ENCODE results near the gene CRISPLD2.

Gene CRISPLD2

DNA sequence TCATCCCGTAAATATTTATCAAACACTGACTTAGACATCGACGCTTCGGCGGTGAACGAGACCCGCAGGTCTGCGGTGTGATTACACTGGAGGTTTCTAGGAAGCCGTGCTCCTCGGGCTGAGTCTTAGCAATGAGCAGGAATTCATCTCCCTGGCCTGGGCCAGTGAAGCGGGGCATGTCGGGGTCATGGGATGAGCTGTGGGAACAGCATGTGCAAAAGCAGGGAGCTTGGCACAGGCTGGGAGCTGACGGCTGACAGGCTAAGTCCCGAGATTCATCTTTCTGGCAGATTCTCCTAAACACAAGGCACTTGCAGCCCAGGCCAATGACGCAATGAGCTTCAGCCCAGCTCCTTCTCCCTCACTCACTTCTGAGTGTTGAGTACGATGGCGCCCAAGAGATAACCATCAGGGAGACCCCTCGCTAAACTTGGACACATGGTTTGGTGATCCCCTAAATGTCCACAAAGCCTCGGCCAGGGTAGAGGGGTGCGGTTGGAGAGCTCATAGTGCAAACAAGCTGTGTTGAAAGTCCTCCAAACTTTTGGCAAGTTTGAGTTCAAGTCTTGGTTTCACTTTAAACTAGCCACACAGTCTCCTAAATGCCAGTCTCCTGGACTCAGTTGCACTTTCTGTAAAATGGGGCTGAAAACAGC, 12.8 kb downstream of the CRISPLD2 start:
- H3K27me3 ChIP-seq, result no peaks in the 10 kb centered on the region
- intact Hi-C loops (cut with DNase I; ENCODE audit: low total_unique reads), result no loop called here
- peak; percentile 96 to 97 for DNase-seq

DNA sequence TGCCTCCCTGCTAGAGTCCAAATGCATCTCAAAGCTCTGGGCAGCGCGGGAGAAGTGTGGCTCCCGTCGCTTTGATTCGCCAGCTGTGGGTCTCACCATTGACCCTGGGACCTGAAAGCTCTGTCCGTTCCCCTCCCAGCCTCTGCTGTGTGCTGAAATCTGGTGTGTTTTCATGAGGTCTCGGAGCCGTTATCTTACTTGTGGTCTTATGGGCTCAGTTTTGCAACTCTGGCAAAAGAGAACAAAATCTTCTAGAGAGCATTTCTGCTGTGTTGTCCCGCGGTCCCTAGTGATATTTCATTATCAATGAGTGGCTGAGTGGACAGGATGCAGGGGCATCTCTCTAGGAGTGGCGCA, 13.3 kb downstream of the CRISPLD2 start:
- DNase-seq, result no peak
- intact Hi-C loops (cut with DNase I; ENCODE audit: low total_unique reads), result no loop called here
- Histone ChIP-seq H3K4me3 (peak overlapping the region; percentile 37 to 46), H3K36me3 (peaks cover 0 to under 1% (median 0%) of the 10 kb centered on the region in 3 donors), H3K9me3 (no peaks in the 10 kb centered on the region), H3K27me3 (no peaks in the 10 kb centered on the region), H3K27ac (peak overlapping the region; percentile 81 to 85), H3K4me1 (peaks cover 0 to 83% (median 41%) of the 10 kb centered on the region in 4 donors)
- TF ChIP-seq, protein P1, sequence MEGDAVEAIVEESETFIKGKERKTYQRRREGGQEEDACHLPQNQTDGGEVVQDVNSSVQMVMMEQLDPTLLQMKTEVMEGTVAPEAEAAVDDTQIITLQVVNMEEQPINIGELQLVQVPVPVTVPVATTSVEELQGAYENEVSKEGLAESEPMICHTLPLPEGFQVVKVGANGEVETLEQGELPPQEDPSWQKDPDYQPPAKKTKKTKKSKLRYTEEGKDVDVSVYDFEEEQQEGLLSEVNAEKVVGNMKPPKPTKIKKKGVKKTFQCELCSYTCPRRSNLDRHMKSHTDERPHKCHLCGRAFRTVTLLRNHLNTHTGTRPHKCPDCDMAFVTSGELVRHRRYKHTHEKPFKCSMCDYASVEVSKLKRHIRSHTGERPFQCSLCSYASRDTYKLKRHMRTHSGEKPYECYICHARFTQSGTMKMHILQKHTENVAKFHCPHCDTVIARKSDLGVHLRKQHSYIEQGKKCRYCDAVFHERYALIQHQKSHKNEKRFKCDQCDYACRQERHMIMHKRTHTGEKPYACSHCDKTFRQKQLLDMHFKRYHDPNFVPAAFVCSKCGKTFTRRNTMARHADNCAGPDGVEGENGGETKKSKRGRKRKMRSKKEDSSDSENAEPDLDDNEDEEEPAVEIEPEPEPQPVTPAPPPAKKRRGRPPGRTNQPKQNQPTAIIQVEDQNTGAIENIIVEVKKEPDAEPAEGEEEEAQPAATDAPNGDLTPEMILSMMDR (IDR thresholded peaks at IDR 0.05), result no peak

More for the DNA sequence above, 12.8 kb downstream of the CRISPLD2 start:
- no peaks in the 10 kb centered on the region for H3K36me3 ChIP-seq
- TF ChIP-seq, protein P1 (IDR thresholded peaks at IDR 0.05), result no peak
- H3K4me1 ChIP-seq, result peaks cover 0 to 83% (median 38%) of the 10 kb centered on the region in 4 donors
- H3K4me3 ChIP-seq, result peak overlapping the region; percentile 37 to 46
- H3K9me3 ChIP-seq, result no peaks in the 10 kb centered on the region
- peak overlapping the region; percentile 81 to 85 for H3K27ac ChIP-seq

DNA sequence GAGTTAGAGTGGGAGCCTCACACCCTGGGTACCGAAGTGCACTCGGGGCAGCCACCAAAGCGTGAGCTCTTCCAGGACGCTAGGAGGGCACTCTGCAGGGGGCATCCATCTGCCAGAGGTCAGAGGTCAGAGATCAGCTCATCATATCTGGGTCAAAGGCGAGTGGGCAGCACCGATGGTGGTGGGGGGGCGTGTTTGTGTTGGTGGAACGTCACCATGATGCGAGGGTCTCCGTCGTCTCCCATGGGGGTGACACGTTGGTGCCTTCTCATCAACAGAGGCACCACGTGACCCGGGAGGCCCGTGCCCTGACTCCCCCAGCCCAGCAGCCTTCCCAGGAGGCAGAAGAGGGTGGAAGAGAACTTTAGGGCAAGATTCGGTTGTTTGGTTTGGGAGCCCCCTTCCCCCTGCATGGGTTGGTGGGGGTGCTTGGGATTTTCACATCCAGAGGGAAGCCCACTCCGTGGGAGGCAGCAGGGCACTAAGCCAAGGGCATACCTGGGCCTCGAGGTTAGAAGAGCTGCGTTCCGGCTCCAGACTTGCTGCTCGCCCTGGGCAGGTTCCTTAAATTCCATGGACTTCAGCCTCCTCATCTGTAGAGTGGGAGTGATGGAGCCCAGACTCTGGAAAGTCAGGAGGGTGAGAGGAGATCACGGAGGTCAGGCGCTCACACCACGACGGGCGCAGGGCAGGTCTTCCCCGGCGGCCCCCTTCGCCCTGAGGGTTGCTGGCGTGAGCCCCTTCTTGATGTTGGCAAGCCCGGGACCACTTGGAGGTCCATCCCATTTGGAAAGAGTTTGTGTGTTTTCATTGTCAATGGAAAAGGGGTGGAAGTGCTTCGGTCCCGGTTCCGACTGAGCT, 14.0 kb downstream of the CRISPLD2 start:
- intact Hi-C loops (cut with DNase I; ENCODE audit: low total_unique reads), result no loop called here

DNA sequence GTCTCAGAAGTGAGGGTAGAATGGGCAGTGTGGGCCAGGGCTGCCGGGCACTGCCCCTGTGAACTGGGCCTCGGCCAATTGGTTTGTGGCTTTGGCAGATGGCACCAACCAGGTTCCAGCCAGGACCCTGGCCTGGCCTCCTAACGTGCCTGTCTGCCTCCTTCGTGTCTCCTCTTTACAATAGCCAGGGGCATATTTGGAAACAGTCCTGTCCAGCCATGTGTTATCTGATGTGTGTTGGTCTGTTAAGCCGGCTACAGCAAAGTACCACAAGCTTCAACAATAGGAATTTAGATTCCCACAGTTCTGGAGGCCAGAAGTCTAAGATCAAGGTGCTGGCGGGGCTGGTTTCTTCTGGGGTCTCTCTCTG, 14.6 kb downstream of the CRISPLD2 start:
- Histone ChIP-seq H3K27ac (peak overlapping the region; percentile 81 to 85), H3K27me3 (no peaks in the 10 kb centered on the region), H3K4me1 (peaks cover 0 to 83% (median 43%) of the 10 kb centered on the region in 4 donors), H3K4me3 (no peak overlapping the region), H3K9me3 (no peaks in the 10 kb centered on the region), H3K36me3 (peaks cover 0 to 13% (median 8%) of the 10 kb centered on the region in 3 donors)
- TF ChIP-seq, protein P1 (IDR thresholded peaks at IDR 0.05), result no peak
- no peak for DNase-seq
- intact Hi-C loops (cut with DNase I; ENCODE audit: low total_unique reads), result no loop called here

More for the DNA sequence above, 14.0 kb downstream of the CRISPLD2 start:
- H3K4me3 ChIP-seq, result peak overlapping the region in 1 of 2 donors; percentile 37
- no peaks in the 10 kb centered on the region for H3K9me3 ChIP-seq
- peak overlapping the region; percentile 81 to 85 for H3K27ac ChIP-seq
- no peaks in the 10 kb centered on the region for H3K27me3 ChIP-seq
- H3K4me1 ChIP-seq, result peaks cover 0 to 83% (median 42%) of the 10 kb centered on the region in 4 donors
- DNase-seq, result no peak
- H3K36me3 ChIP-seq, result peaks cover 0 to 7% (median 4%) of the 10 kb centered on the region in 3 donors
- TF ChIP-seq, protein P1 (IDR thresholded peaks at IDR 0.05), result no peak

DNA sequence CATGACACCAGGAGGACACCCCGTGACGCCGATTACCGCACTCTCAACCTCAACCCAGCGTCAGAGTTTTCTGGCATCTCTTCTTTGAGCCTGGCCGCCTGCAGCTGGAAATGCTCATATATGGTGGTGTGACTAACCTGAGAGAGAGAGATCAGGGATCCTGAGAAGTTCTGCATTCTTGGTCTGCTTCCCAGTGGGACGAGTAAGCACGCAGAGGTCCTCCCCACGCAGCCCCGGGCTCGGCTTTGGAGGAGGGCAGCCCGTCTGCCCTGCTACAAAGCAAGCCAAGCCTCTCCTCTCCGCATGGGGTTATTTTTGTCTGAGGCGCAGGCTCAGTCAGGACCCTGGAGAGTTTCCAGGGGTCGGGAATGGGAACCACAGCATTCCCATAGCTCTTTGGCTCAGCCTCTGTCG, 16.5 kb downstream of the CRISPLD2 start:
- TF ChIP-seq, protein P1 (IDR thresholded peaks at IDR 0.05), result no peak
- Histone ChIP-seq H3K4me3 (no peak overlapping the region), H3K27me3 (no peaks in the 10 kb centered on the region), H3K27ac (peak overlapping the region; percentile 81 to 85), H3K9me3 (no peaks in the 10 kb centered on the region), H3K4me1 (peaks cover 0 to 79% (median 43%) of the 10 kb centered on the region in 4 donors), H3K36me3 (peaks cover 0 to 21% (median 8%) of the 10 kb centered on the region in 3 donors)
- DNase-seq, result peak; percentile 82 to 97
- intact Hi-C loops (cut with DNase I; ENCODE audit: low total_unique reads), result no loop called here
